Fibroblast of lung (primary cell): Measurements from ENCODE around the gene SYNE1. TPM values are rescaled to one million over a fixed set of nuclear protein-coding genes. Genes with fewer than 3 reads are reported as not detected.

Experiments
- DNase-seq, 2 donors: peaks; one replicate each; pipeline versions ENCODE4 v3.0.0 to v3.0.0-alpha.2; 2010; ENCODE audit warnings: low read depth in 2 of 2
- H2AFZ ChIP-seq: 2 replicates; pipeline ENCODE4 v1.5.1; 2012; ENCODE audit warnings: low read length, control low read depth, inconsistent platforms
- H3K27ac ChIP-seq: 2 replicates; pipeline ENCODE4 v1.5.1; 2011; ENCODE audit warnings: low read length, control low read depth; ENCODE audit not compliant: insufficient read depth
- H3K27me3 ChIP-seq: 2 replicates; pipeline ENCODE4 v1.5.1; 2011; ENCODE audit warnings: mild to moderate bottlenecking, low read length; ENCODE audit not compliant: control insufficient read depth, insufficient read depth
- H3K36me3 ChIP-seq: 2 replicates; pipeline ENCODE4 v1.5.1; 2011; ENCODE audit warnings: low read length; ENCODE audit not compliant: control insufficient read depth, insufficient read depth
- H3K4me1 ChIP-seq: 2 replicates; pipeline ENCODE4 v1.5.1; 2011; ENCODE audit warnings: low read length; ENCODE audit not compliant: control insufficient read depth, insufficient read depth; ENCODE audit errors: extremely low read depth
- H3K4me2 ChIP-seq: 2 replicates; pipeline ENCODE4 v1.5.1; 2011; ENCODE audit warnings: low read length, control low read depth; ENCODE audit not compliant: insufficient read depth; ENCODE audit errors: extremely low read depth
- H3K4me3 ChIP-seq, 4 experiments: fragments of 200-600 bp in 1 of 4; sonication (generic) in 1 of 4; replicated peaks in 1 of 4; 2 replicates each; pipeline ENCODE4 v1.5.1; 2011 to 2016; ENCODE audit warnings: low read length in 4 of 4, low read depth in 3 of 4, mild to moderate bottlenecking in 3 of 4, control low read depth in 2 of 4, inconsistent platforms in 1 of 4, mixed read lengths in 1 of 4; ENCODE audit not compliant: insufficient read depth in 1 of 4; ENCODE audit errors: control extremely low read depth in 1 of 4
- H3K79me2 ChIP-seq: 2 replicates; pipeline ENCODE4 v1.5.1; 2012; ENCODE audit warnings: mild to moderate bottlenecking, low read length, inconsistent platforms; ENCODE audit not compliant: control insufficient read depth, insufficient read depth
- H3K9ac ChIP-seq: 2 replicates; pipeline ENCODE4 v1.5.1; 2011; ENCODE audit warnings: mild to moderate bottlenecking, low read length, control low read depth; ENCODE audit not compliant: insufficient read depth
- H3K9me3 ChIP-seq: 2 replicates; pipeline ENCODE4 v1.5.1; 2012; ENCODE audit warnings: low read depth, low read length; ENCODE audit not compliant: control insufficient read depth, insufficient read depth
- H4K20me1 ChIP-seq: 2 replicates; pipeline ENCODE4 v1.5.1; 2011; ENCODE audit warnings: low read length; ENCODE audit not compliant: control insufficient read depth, insufficient read depth; ENCODE audit errors: extremely low read depth
- EZH2 ChIP-seq: IDR thresholded peaks from 2 replicates; pipeline ENCODE4 v1.5.1; 2012; ENCODE audit warnings: low read length, control low read depth, mild to moderate bottlenecking; ENCODE audit errors: missing control alignments
- polyA plus RNA-seq, 2 donors: library from polyadenylated mRNA; depleted of rRNA in 1 of 2; stranded (reverse) in 1 of 2; unstranded in 1 of 2; fragments of >200 nt; gene quantifications; 2 replicates each; pipeline ENCODE4 v1.2.1, GENCODE V29; 2011 to 2012; ENCODE audit warnings: missing spikeins in 1 of 2
- total RNA-seq: library from RNA; depleted of rRNA; stranded (reverse); fragments of >200 nt; gene quantifications from 2 replicates; pipeline ENCODE4 v1.2.1, GENCODE V29; 2014
- TF ChIP-seq, protein P1 (sequence below), 2 donors: IDR thresholded peaks in 1 of 2; conservative IDR thresholded peaks in 1 of 2; 1 replicate in 1 of 2; 2 replicates in 1 of 2; pipeline ENCODE4 v1.5.1; 2011 to 2012; ENCODE audit warnings: low read length in 2 of 2, control low read depth in 1 of 2, inconsistent platforms in 1 of 2, low read depth in 1 of 2, mild to moderate bottlenecking in 1 of 2

Gene SYNE1
- total and polyA plus RNA-seq, 2 donors (not counting 1 experiment from before 2014, with no cell fraction given) = 21.7 to 219 TPM

DNA sequence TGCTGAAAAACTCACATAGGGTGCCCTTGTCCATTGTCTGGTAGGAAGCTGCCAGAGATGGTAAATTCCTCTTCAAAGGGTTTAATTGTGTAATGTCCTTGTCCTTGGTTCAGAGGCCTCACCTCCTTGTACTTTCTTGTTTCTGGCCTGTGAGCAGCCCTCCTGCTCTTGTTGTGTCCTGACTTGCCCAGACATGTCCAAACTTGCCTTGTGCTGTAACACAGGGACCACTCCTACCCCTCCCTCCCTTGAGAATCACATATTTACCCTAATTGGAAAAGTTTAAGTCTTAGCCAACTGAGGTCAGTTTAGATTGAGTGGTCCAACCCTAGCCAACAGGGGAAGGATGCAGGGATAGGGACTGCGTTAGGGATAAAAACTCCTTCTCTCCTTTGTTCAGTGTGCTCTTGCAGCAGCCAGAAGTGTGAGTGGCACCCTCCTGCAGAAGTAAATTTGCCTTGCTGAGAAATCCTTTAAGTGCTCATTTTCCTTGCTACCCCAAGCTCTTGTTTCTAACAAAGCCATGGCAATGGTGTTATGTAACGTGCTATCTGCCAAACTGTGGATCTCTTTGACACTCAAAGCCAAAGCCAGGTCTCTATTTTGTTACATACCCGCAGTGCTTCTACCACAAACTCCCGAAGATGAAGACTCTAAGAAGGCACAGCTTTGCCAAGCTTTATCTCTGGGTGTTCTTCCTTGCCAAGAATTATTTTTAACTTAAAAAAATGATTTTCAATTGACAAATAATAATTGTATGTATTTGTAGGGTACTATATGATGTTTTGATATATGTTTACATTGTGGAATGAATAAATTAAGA, 415.1 kb downstream of the SYNE1 start:
- H2AFZ ChIP-seq = no peak overlapping the region
- DNase-seq = peak in 1 of 2 donors; percentile 5
- H3K27me3 ChIP-seq = no peaks in the 10 kb centered on the region
- H3K4me2 ChIP-seq = no peak overlapping the region
- peaks cover 9% of the 10 kb centered on the region for H3K36me3 ChIP-seq
- no peak overlapping the region for H3K9ac ChIP-seq
- H3K4me3 ChIP-seq = no peak overlapping the region
- H3K9me3 ChIP-seq = no peaks in the 10 kb centered on the region
- TF ChIP-seq EZH2 = no peak
- TF ChIP-seq, protein P1, sequence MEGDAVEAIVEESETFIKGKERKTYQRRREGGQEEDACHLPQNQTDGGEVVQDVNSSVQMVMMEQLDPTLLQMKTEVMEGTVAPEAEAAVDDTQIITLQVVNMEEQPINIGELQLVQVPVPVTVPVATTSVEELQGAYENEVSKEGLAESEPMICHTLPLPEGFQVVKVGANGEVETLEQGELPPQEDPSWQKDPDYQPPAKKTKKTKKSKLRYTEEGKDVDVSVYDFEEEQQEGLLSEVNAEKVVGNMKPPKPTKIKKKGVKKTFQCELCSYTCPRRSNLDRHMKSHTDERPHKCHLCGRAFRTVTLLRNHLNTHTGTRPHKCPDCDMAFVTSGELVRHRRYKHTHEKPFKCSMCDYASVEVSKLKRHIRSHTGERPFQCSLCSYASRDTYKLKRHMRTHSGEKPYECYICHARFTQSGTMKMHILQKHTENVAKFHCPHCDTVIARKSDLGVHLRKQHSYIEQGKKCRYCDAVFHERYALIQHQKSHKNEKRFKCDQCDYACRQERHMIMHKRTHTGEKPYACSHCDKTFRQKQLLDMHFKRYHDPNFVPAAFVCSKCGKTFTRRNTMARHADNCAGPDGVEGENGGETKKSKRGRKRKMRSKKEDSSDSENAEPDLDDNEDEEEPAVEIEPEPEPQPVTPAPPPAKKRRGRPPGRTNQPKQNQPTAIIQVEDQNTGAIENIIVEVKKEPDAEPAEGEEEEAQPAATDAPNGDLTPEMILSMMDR (conservative IDR thresholded peaks at IDR 0.05 in 1 of 2, IDR thresholded peaks at IDR 0.05 in 1 of 2; ENCODE audit: low read depth in 1 of 2, low read length in 2 of 2) = no peak
- no peaks in the 10 kb centered on the region for H4K20me1 ChIP-seq
- H3K4me1 ChIP-seq = no peaks in the 10 kb centered on the region
- no peaks in the 10 kb centered on the region for H3K79me2 ChIP-seq
- no peak overlapping the region for H3K27ac ChIP-seq

GRCh38 chr6:152220786-152221185, 416.4 kb downstream of the SYNE1 start:
- H3K27me3 ChIP-seq = no peaks in the 10 kb centered on the region
- H3K36me3 ChIP-seq = peaks cover 9% of the 10 kb centered on the region
- H3K4me2 ChIP-seq = no peak overlapping the region
- H3K4me3 ChIP-seq = no peak overlapping the region
- no peak overlapping the region for H3K9ac ChIP-seq
- TF ChIP-seq EZH2 = no peak
- TF ChIP-seq, protein P1 (conservative IDR thresholded peaks at IDR 0.05 in 1 of 2, IDR thresholded peaks at IDR 0.05 in 1 of 2; ENCODE audit: low read depth in 1 of 2, low read length in 2 of 2) = no peak
- no peaks in the 10 kb centered on the region for H3K4me1 ChIP-seq
- DNase-seq = peak in 1 of 2 donors; percentile 21
- no peaks in the 10 kb centered on the region for H4K20me1 ChIP-seq
- H3K79me2 ChIP-seq = no peaks in the 10 kb centered on the region
- no peak overlapping the region for H2AFZ ChIP-seq
- no peaks in the 10 kb centered on the region for H3K9me3 ChIP-seq
- H3K27ac ChIP-seq = no peak overlapping the region

GRCh38 chr6:152218887-152219286, 418.3 kb downstream of the SYNE1 start:
- Histone ChIP-seq H2AFZ (no peak overlapping the region), H3K27me3 (no peaks in the 10 kb centered on the region), H3K79me2 (no peaks in the 10 kb centered on the region), H3K27ac (no peak overlapping the region), H3K4me3 (no peak overlapping the region), H3K4me1 (no peaks in the 10 kb centered on the region), H4K20me1 (no peaks in the 10 kb centered on the region), H3K36me3 (peaks cover 9% of the 10 kb centered on the region), H3K9me3 (no peaks in the 10 kb centered on the region), H3K4me2 (no peak overlapping the region), H3K9ac (no peak overlapping the region)
- DNase-seq = no peak
- TF ChIP-seq EZH2 = no peak
- TF ChIP-seq, protein P1 (conservative IDR thresholded peaks at IDR 0.05 in 1 of 2, IDR thresholded peaks at IDR 0.05 in 1 of 2; ENCODE audit: low read depth in 1 of 2, low read length in 2 of 2) = no peak
